K562 (cell line): ENCODE data around the gene ACER3. TPM values are rescaled to one million over a fixed set of nuclear protein-coding genes. Genes with fewer than 3 reads are reported as not detected.
A peak's percentile ranks its signal among the peaks of the same experiment; 100 is the strongest.

Source experiments
- EHMT2 ChIP-seq: fragments of 450-650 bp; IDR thresholded peaks from 2 replicates; pipeline ENCODE4 v1.6.1; 2018; ENCODE audit warnings: antibody characterized with exemption
- EP300 ChIP-seq: IDR thresholded peaks from 2 replicates; pipeline ENCODE4 v1.6.1; 2012; ENCODE audit warnings: low read length, improper control_type of control experiment
- GTF2B ChIP-seq: IDR thresholded peaks from 2 replicates; pipeline ENCODE4 v1.6.1; 2011; ENCODE audit not compliant: insufficient read length; ENCODE audit errors: extremely low read depth
- JUND ChIP-seq, 2 experiments: IDR thresholded peaks; 2 replicates in 1 of 2; 3 replicates in 1 of 2; pipeline ENCODE4 v1.6.1; 2011; ENCODE audit warnings: borderline replicate concordance in 2 of 2, low read depth in 2 of 2, low read length in 2 of 2, improper control_type of control experiment in 1 of 2, missing biosample characterization in 1 of 2, missing genetic modification characterization in 1 of 2, missing genetic modification reagents in 1 of 2
- RBM22 ChIP-seq: fragments of 200-400 bp; formaldehyde crosslinking; IDR thresholded peaks from 2 replicates; pipeline ENCODE4 v1.6.1; 2018; ENCODE audit warnings: low read length, low read depth; ENCODE audit not compliant: poor library complexity, severe bottlenecking
- RCOR1 ChIP-seq, 2 experiments: IDR thresholded peaks; 2 replicates each; pipeline ENCODE4 v1.6.1; 2012; ENCODE audit warnings: low read depth in 2 of 2, low read length in 2 of 2, borderline replicate concordance in 1 of 2, improper control_type of control experiment in 1 of 2
- REST ChIP-seq, 2 experiments: fragments of 450-650 bp; formaldehyde crosslinking in 1 of 2; IDR thresholded peaks; 2 replicates each; pipeline versions ENCODE4 v1.4.0 to v1.6.1; 2014 to 2020; ENCODE audit warnings: mild to moderate bottlenecking in 2 of 2, borderline replicate concordance in 1 of 2, low read depth in 1 of 2
- SFPQ ChIP-seq: fragments of 200-400 bp; formaldehyde crosslinking; IDR thresholded peaks from 2 replicates; pipeline ENCODE4 v1.6.1; 2017; ENCODE audit warnings: mild to moderate bottlenecking, low read depth, low read length, moderate library complexity
- SIN3B ChIP-seq: fragments of 450-650 bp; IDR thresholded peaks from 2 replicates; pipeline ENCODE4 v1.6.1; 2017; ENCODE audit warnings: low read depth, mild to moderate bottlenecking, moderate library complexity
- SMARCE1 ChIP-seq: fragments of 450-650 bp; IDR thresholded peaks from 2 replicates; pipeline ENCODE4 v1.7.1; 2016; ENCODE audit warnings: mild to moderate bottlenecking
- ZEB2 ChIP-seq: fragments of 450-650 bp; IDR thresholded peaks from 2 replicates; pipeline ENCODE4 v1.6.1; 2016
- ZKSCAN3 ChIP-seq: fragments of 250-450 bp; sonication (Bioruptor Pico); IDR thresholded peaks from 2 replicates; pipeline ENCODE4 v1.4.0; 2020
- ZNF134 ChIP-seq: fragments of 250-450 bp; sonication (Bioruptor Pico); conservative IDR thresholded peaks from 2 replicates; pipeline ENCODE4 v1.4.0; 2020
- ZNF239 ChIP-seq: fragments of 250-450 bp; sonication (Bioruptor Pico); IDR thresholded peaks from 2 replicates; pipeline ENCODE4 v1.4.0; 2020; ENCODE audit warnings: mild to moderate bottlenecking
- ZNF830 ChIP-seq: fragments of 250-450 bp; sonication (Bioruptor Pico); IDR thresholded peaks from 2 replicates; pipeline ENCODE4 v1.5.0; 2021; ENCODE audit warnings: mild to moderate bottlenecking
- polyA plus RNA-seq, 8 experiments: library from polyadenylated mRNA; depleted of rRNA in 4 of 8; stranded (reverse) in 5 of 8; unstranded in 3 of 8; fragments of >200 nt; fragmentation: Nextera tagmentation in 2 of 8; fragmentation: Illumina TruSeq in 1 of 8; extraction: Ambion mirVana in 2 of 8; extraction: Trizol in 1 of 8; gene quantifications; 2 replicates each; pipeline versions ENCODE4 v1.2.1 to v1.2.3, GENCODE V29; 2011 to 2014; ENCODE audit warnings: inconsistent platforms in 1 of 8, missing spikeins in 1 of 8
- total RNA-seq, 7 experiments: library from RNA; depleted of rRNA in 6 of 7; stranded (reverse); fragments of >200 nt in 6 of 7; fragmentation: Illumina TruSeq in 2 of 7; extraction: Trizol in 2 of 7; gene quantifications; 2 replicates each; pipeline versions ENCODE4 v1.2.1 to v1.2.3, GENCODE V29; 2011 to 2021; ENCODE audit warnings: low replicate concordance in 1 of 7
- TF ChIP-seq, protein P1 (sequence below), 2 experiments: fragments of 200-800 bp in 1 of 2; sonication (Bioruptor generic) in 1 of 2; sonication (generic) in 1 of 2; formaldehyde crosslinking in 1 of 2; IDR thresholded peaks in 1 of 2; conservative IDR thresholded peaks in 1 of 2; 2 replicates each; pipeline versions ENCODE4 v1.5.0 to v1.6.1; 2016 to 2020; ENCODE audit warnings: missing compliant biosample characterization in 1 of 2, missing genetic modification characterization in 1 of 2, missing genetic modification reagents in 1 of 2

Gene ACER3
- total and polyA plus RNA-seq, 9 of the 15 experiments (the other 6 are each of a cell fraction or from before 2014, with no cell fraction given): 2.0 to 23.8 (median 9.5) TPM

- no peak for TF ChIP-seq GTF2B
- no peak for TF ChIP-seq RCOR1 (IDR thresholded peaks at IDR 0.05; ENCODE audit: borderline replicate concordance in 1 of 2, low read depth in 2 of 2, low read length in 2 of 2)
- 0 out of 2 replicates have a peak, but pooled peaks have one; percentile 39 for TF ChIP-seq ZEB2
- no peak for TF ChIP-seq ZNF134 (CRISPR knock-in tag)
- TF ChIP-seq EP300: 0 out of 2 replicates have a peak, but pooled peaks have one; percentile 21
- no peak for TF ChIP-seq EHMT2
- no peak for TF ChIP-seq REST (IDR thresholded peaks at IDR 0.05; ENCODE audit: borderline replicate concordance)
- no peak for TF ChIP-seq REST (CRISPR knock-in tag; IDR thresholded peaks at IDR 0.05; ENCODE audit: low read depth)
- TF ChIP-seq RBM22: no peak
- TF ChIP-seq, protein P1, sequence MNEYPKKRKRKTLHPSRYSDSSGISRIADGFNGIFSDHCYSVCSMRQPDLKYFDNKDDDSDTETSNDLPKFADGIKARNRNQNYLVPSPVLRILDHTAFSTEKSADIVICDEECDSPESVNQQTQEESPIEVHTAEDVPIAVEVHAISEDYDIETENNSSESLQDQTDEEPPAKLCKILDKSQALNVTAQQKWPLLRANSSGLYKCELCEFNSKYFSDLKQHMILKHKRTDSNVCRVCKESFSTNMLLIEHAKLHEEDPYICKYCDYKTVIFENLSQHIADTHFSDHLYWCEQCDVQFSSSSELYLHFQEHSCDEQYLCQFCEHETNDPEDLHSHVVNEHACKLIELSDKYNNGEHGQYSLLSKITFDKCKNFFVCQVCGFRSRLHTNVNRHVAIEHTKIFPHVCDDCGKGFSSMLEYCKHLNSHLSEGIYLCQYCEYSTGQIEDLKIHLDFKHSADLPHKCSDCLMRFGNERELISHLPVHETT (CRISPR knock-in tag; conservative IDR thresholded peaks at IDR 0.05 in 1 of 2, IDR thresholded peaks at IDR 0.05 in 1 of 2): no peak
- no peak for TF ChIP-seq SFPQ
- TF ChIP-seq SIN3B: no peak
- TF ChIP-seq ZNF239: no peak
- peak; percentile 84 for TF ChIP-seq JUND (IDR thresholded peaks at IDR 0.05; ENCODE audit: borderline replicate concordance, low read depth, low read length)
- peak; percentile 49; the same call in 2 of the 3 replicates for TF ChIP-seq JUND (tag; IDR thresholded peaks at IDR 0.05; ENCODE audit: borderline replicate concordance, low read depth, low read length)
- TF ChIP-seq ZKSCAN3: no peak
- TF ChIP-seq SMARCE1: peak; percentile 84; the same call in 1 of the 2 replicates
- TF ChIP-seq ZNF830: no peak
Observed at GRCh38 chr11:76891285-76891684, 30.6 kb downstream of the ACER3 start (continued).
